ENCODE measurements around the gene LASP1.

GRCh38 chr17:38825762-38826247 is 44.1 kb upstream of the LASP1 start:
- TF ChIP-seq FOXM1 (IDR thresholded peaks at IDR 0.05; ENCODE audit: borderline replicate concordance, low read depth) (no peak), YY1 (IDR thresholded peaks at IDR 0.05; ENCODE audit: low read depth) (no peak), EP300 (IDR thresholded peaks at IDR 0.05; ENCODE audit: borderline replicate concordance) (no peak), CEBPB (IDR thresholded peaks at IDR 0.05) (no peak), RAD21 (IDR thresholded peaks at IDR 0.05; ENCODE audit: low read depth) (no peak), TCF12 (IDR thresholded peaks at IDR 0.05; ENCODE audit: low read depth) (no peak), CREB1 (IDR thresholded peaks at IDR 0.05; ENCODE audit: low read depth) (no peak), NFIC (IDR thresholded peaks at IDR 0.05) (no peak), TAF1 (IDR thresholded peaks at IDR 0.05; ENCODE audit: low read depth) (no peak), USF1 (IDR thresholded peaks at IDR 0.05) (no peak), MAX (IDR thresholded peaks at IDR 0.05) (no peak), REST (IDR thresholded peaks at IDR 0.05; ENCODE audit: low read depth) (no peak), TEAD4 (IDR thresholded peaks at IDR 0.05) (no peak), ZBTB7A (IDR thresholded peaks at IDR 0.05; ENCODE audit: low read depth) (no peak)
